22Rv1 (cell line): ENCODE measurements around the gene PLAAT1.

Experiments used
- ZFX ChIP-seq: fragments of 450-650 bp; IDR thresholded peaks from 2 replicates; pipeline ENCODE4 v1.6.1; 2017; ENCODE audit warnings: antibody characterized with exemption, borderline replicate concordance
- TF ChIP-seq, protein P1 (sequence below): fragments of 450-650 bp; IDR thresholded peaks from 2 replicates; pipeline ENCODE4 v1.5.1; 2017; ENCODE audit warnings: mild to moderate bottlenecking

DNA sequence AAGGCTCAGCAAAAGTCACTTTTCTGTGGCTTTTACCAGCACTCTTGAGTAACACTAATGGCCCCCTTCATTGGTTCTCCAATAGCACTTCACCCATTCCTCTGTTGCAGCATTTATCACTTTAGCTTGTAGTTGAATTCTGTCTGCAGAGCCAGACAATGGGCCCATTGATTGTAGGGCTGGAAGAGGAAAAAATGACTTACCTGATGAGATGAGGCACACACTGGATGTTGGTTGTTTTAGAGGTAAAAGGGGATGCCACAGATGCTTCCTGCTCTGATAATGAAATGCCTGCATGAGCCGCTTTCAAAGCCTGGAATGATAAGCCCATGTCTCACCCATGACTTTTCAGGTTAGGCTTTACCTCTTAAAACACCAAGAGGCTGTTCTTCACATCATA, 64.3 kb downstream of the PLAAT1 start:
- TF ChIP-seq, protein P1, sequence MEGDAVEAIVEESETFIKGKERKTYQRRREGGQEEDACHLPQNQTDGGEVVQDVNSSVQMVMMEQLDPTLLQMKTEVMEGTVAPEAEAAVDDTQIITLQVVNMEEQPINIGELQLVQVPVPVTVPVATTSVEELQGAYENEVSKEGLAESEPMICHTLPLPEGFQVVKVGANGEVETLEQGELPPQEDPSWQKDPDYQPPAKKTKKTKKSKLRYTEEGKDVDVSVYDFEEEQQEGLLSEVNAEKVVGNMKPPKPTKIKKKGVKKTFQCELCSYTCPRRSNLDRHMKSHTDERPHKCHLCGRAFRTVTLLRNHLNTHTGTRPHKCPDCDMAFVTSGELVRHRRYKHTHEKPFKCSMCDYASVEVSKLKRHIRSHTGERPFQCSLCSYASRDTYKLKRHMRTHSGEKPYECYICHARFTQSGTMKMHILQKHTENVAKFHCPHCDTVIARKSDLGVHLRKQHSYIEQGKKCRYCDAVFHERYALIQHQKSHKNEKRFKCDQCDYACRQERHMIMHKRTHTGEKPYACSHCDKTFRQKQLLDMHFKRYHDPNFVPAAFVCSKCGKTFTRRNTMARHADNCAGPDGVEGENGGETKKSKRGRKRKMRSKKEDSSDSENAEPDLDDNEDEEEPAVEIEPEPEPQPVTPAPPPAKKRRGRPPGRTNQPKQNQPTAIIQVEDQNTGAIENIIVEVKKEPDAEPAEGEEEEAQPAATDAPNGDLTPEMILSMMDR, result no peak
- TF ChIP-seq ZFX, result no peak
